Activated CD8-positive, alpha-beta memory T cell treated with anti-CD3 and anti-CD28 coated beads, Interleukin-2, amount 10 ng/mL, durations not matched to agents 7 days and 5 days (primary cell): ENCODE data around the gene SERHL2. TPM values are rescaled to one million over a fixed set of nuclear protein-coding genes. Genes with fewer than 3 reads are reported as not detected.
"Not testable (repeated sequence)": the region's sequence is repeated elsewhere in the genome, so short reads cannot be mapped to it uniquely, and the experiment has no call there.

Experiments
- ATAC-seq: fragments of 150-1000 bp; cut with Tn5 transposase; one replicate; pipeline ENCODE4 v1.10.0; 2021; ENCODE audit warnings: moderate library complexity
- CTCF ChIA-PET: fragments of 350-600 bp; sonication (Branson Sonifier 250); formaldehyde crosslinking; loops from one replicate; lab custom pipeline; 2021; ENCODE audit warnings: antibody characterized with exemption; lab: Charles Lee
- DNase-seq: peaks from one replicate; pipeline ENCODE4 v3.0.0-alpha.2; 2020
- H3K27ac Mint-ChIP-seq: one replicate; pipeline ENCODE4 v1.8.0; 2021; ENCODE audit warnings: mild to moderate bottlenecking, mixed read lengths
- H3K27me3 Mint-ChIP-seq: one replicate; pipeline ENCODE4 v1.8.0; 2021; ENCODE audit warnings: mixed read lengths
- H3K36me3 Mint-ChIP-seq: one replicate; pipeline ENCODE4 v1.8.0; 2021; ENCODE audit warnings: mild to moderate bottlenecking, mixed read lengths
- H3K4me1 Mint-ChIP-seq: one replicate; pipeline ENCODE4 v1.8.0; 2021; ENCODE audit warnings: mixed read lengths
- H3K4me3 Mint-ChIP-seq: one replicate; pipeline ENCODE4 v1.8.0; 2021; ENCODE audit warnings: mild to moderate bottlenecking, moderate library complexity, mixed read lengths
- H3K9me3 Mint-ChIP-seq: one replicate; pipeline ENCODE4 v1.8.0; 2022; ENCODE audit warnings: low read depth, mixed read lengths
- total RNA-seq, 2 experiments: library from RNA; stranded (reverse); gene quantifications; one replicate each; pipeline ENCODE4 v1.2.3, GENCODE V29; 2021

SERHL2 gene
- total RNA-seq, 2 experiments from 2014 or later = 1.4 to 3.5 TPM

DNA sequence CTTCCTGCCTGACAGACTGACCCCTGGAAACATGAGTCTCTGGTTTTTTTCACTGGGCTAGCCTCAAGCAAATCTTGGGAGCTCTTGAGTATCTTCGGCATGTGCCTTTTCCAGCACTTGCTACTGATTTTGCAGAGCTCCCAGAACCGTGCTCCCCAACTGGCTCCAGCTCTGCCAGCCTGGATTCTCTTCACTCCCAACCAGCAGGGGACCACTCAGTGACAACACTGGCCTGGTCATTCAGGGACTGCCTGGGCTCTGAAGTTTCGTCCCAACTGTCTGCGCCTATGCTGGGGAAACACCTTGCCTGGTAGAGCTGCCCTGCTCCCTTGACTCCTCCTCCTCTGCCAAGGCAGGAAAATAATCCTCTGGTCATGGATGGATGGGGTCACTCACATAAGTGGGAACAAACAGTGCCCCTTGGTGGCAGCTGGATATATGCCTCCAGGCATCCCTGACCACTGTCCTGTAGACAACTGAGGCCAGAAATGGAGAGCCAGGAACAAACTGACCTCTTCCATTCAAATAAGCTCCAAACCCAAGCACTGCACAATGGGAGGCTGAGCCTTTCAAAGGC lies 30.7 kb downstream of the SERHL2 start:
- peaks cover 13% of the 10 kb centered on the region for H3K4me1 Mint-ChIP-seq
- no peaks in the 10 kb centered on the region for H3K9me3 Mint-ChIP-seq
- no peak for DNase-seq
- no peak for ATAC-seq
- CTCF ChIA-PET = interaction anchor here (1.0 kb wide), 1 partner anchor 29 kb away, joined by 3 read pairs; no protein-coding TSS in a partner anchor
- H3K36me3 Mint-ChIP-seq = peaks cover 24% of the 10 kb centered on the region
- no peak overlapping the region for H3K4me3 Mint-ChIP-seq
- no peak overlapping the region for H3K27ac Mint-ChIP-seq
- no peaks in the 10 kb centered on the region for H3K27me3 Mint-ChIP-seq

DNA sequence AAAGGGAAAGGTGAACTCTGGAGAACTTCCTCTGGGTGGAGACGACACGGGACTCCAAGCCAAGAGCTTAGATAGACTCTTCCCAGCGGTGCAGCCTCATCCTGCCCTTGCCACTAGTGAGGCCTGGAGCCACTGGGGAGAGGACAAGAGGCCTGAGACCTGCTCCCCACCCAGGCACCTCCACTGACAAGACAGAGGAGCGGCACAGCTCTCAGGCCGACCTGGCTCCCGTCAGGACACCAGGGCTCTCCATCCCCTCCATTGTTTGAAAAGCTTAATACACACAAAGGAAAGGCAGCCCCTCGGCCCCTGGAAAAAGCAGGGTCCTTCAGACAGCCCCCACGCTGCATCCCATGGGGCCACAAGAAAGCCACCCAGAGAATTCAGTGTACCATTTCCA lies 31.3 kb downstream of the SERHL2 start:
- H3K36me3 Mint-ChIP-seq = peaks cover 24% of the 10 kb centered on the region
- DNase-seq (no peak), ATAC-seq (no peak)
- H3K4me1 Mint-ChIP-seq = peaks cover 11% of the 10 kb centered on the region
- H3K4me3 Mint-ChIP-seq = no peak overlapping the region
- H3K27me3 Mint-ChIP-seq = no peaks in the 10 kb centered on the region
- CTCF ChIA-PET = no interaction called here
- H3K9me3 Mint-ChIP-seq = no peaks in the 10 kb centered on the region
- no peak overlapping the region for H3K27ac Mint-ChIP-seq

DNA sequence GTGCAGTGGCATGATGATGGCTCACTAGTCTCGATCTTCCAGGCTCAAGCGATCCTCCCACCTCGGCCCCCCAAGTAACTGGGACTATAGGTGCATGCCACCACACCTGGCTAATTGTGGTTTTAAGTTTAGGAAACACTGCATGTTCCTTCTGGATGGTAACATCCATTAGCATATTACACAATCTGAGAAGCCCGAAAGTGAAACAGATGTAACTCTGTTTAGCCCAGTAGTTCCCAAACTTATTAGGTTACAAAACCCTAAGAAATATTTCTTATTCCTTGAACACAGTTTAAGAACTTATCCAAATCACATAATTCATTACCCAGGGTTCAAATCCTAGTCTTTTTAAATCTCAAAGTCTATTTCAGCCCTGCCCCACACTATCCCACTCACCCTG lies 32.6 kb downstream of the SERHL2 start:
- Mint-ChIP-seq H3K27me3 (no peaks in the 10 kb centered on the region), H3K4me3 (no peak overlapping the region), H3K27ac (no peak overlapping the region), H3K4me1 (peaks cover 7% of the 10 kb centered on the region), H3K36me3 (peaks cover 23% of the 10 kb centered on the region), H3K9me3 (no peaks in the 10 kb centered on the region)
- ATAC-seq (no peak), DNase-seq (no peak)
- CTCF ChIA-PET = no interaction called here

DNA sequence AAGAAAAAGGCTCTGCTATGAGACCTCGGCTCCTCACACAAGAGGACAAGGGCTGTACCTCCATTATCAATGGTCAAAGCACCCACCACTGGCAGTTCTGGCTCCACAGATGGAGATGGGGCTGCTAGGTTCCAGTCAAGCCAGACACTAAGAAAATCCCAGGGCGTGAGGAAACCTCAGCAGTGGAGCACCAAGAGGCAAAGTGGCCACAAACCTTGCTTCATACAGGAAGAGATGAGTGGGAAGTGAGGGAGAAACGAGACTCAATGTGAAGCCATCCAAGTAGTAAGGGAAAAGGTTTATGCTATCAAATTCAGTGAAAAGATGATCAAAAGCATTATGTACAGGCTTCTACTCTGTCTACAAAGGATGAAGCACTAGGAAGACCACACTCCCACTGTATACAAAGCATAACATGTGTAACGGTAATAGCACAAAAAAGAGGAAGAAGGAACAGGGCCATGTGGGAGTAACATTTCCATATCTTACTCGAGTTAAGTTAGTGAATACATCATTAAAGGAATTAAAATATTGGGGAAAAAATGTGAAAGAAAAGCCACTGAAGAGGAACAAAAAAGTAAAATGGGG lies 33.9 kb downstream of the SERHL2 start:
- CTCF ChIA-PET = no interaction called here
- ATAC-seq (no peak), DNase-seq (no peak)
- Mint-ChIP-seq H3K4me3 (no peak overlapping the region), H3K36me3 (peaks cover 21% of the 10 kb centered on the region), H3K9me3 (no peaks in the 10 kb centered on the region), H3K27ac (no peak overlapping the region), H3K4me1 (no peaks in the 10 kb centered on the region), H3K27me3 (no peaks in the 10 kb centered on the region)

DNA sequence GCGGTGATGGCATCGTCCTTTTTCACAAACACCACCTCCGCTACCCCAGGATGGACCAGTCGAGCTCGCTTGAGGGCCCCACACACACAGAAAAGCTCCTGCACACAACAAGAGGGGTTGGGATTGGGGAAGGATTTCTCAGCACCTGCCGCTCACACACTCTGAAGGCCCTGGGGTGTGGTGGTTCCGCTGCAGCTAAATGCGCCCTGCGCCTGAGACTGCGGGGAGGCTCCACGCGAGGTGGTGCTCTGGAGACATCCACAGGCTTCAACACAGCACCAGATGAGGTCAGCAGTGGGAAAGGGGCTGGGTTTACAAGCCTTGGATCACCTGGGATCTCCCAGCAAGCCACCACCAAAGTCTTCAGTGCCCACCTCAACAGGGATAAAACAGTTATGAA lies 38.2 kb downstream of the SERHL2 start:
- no peak for ATAC-seq
- DNase-seq = no peak
- peaks cover 34% of the 10 kb centered on the region for H3K36me3 Mint-ChIP-seq
- H3K27ac Mint-ChIP-seq = no peak overlapping the region
- H3K4me1 Mint-ChIP-seq = no peaks in the 10 kb centered on the region
- no peak overlapping the region for H3K4me3 Mint-ChIP-seq
- CTCF ChIA-PET = no interaction called here
- H3K9me3 Mint-ChIP-seq = no peaks in the 10 kb centered on the region
- no peaks in the 10 kb centered on the region for H3K27me3 Mint-ChIP-seq

DNA sequence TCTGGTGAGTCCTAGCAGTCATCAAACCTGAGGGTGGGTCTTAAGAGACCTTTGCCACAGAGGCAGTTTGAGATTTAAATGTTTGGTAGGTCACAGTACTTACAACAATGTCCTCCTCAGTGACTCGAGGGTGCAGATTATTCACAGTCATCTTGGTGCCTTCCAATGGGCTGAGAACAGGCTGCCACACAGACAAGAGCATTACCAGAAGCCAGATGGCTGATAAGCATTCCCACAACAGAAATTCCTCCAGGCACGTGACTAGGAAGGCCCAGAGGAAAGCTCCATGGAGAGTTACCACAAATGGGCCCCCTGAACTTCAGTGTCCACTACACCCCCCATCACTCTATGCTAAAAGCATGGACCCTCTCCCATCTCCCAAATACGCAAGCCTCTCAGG lies 41.7 kb downstream of the SERHL2 start:
- Mint-ChIP-seq H3K9me3 (no peaks in the 10 kb centered on the region), H3K4me3 (no peak overlapping the region), H3K27me3 (no peaks in the 10 kb centered on the region), H3K27ac (no peak overlapping the region), H3K4me1 (no peaks in the 10 kb centered on the region), H3K36me3 (peaks cover 45% of the 10 kb centered on the region)
- DNase-seq (no peak), ATAC-seq (no peak)
- CTCF ChIA-PET = interaction anchor here (0.5 kb wide), 1 partner anchor 125 kb away, joined by 3 read pairs; no protein-coding TSS in a partner anchor

DNA sequence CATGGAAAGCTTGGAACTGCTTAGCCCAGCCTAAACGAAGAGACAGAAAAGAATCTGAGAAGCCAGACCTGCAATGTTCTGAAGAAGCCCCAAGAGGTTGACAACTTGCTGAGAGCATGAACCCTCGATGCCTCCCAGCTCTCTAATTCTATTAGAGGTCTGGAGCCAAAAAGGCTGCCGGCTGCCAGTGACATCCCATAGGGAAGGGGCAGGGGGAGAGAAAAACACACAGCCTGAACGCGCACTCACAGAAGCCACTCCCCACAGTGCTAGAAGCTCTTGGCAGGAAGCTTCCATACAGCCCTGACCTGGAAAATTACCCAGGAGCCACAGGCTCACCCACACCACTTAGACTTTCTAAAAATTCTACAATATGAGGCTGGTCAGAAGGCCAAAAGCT lies 42.6 kb downstream of the SERHL2 start:
- CTCF ChIA-PET = no interaction called here
- Mint-ChIP-seq H3K9me3 (no peaks in the 10 kb centered on the region), H3K4me3 (no peak overlapping the region), H3K36me3 (peaks cover 48% of the 10 kb centered on the region), H3K27me3 (no peaks in the 10 kb centered on the region), H3K4me1 (peaks cover 2% of the 10 kb centered on the region), H3K27ac (no peak overlapping the region)
- ATAC-seq = no peak
- no peak for DNase-seq

DNA sequence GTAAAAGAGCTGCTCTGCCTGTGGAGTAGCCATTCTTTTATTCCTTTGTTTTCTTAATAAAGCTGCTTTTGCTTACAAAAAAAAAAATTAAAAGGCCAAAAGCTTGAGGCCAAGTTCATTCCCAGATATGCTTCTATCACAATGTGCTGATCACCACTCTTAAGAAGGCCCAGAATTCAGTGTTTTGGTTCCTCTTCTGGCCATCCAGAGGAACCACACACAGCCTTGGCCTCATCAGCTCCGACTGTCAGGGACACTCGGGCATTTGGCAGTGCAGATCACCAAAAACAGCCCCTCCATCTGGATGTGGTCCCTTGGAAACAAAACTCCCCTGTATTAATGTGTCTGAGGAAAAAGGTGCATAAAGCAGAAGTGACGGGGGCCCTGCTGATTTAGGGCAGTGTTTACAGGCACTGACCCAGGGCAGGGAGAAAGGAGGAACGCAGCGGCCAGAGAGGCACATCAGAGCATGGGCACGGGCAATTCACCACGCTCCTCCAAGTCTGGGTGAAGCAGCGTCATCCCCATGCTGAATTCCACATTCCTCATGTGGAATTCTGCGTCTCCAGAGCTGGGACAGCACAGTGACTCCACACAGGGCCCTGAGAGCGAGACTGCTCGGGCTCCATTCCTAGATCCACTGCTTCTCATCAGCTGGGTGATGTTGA lies 43.2 kb downstream of the SERHL2 start:
- CTCF ChIA-PET = interaction anchor here (0.6 kb wide), 1 partner anchor 12 kb away, joined by 3 read pairs; no protein-coding TSS in a partner anchor
- no peaks in the 10 kb centered on the region for H3K9me3 Mint-ChIP-seq
- no peaks in the 10 kb centered on the region for H3K27me3 Mint-ChIP-seq
- H3K4me1 Mint-ChIP-seq = peaks cover 6% of the 10 kb centered on the region
- no peak overlapping the region for H3K27ac Mint-ChIP-seq
- no peak for ATAC-seq
- no peak for DNase-seq
- peaks cover 50% of the 10 kb centered on the region for H3K36me3 Mint-ChIP-seq
- H3K4me3 Mint-ChIP-seq = no peak overlapping the region

DNA sequence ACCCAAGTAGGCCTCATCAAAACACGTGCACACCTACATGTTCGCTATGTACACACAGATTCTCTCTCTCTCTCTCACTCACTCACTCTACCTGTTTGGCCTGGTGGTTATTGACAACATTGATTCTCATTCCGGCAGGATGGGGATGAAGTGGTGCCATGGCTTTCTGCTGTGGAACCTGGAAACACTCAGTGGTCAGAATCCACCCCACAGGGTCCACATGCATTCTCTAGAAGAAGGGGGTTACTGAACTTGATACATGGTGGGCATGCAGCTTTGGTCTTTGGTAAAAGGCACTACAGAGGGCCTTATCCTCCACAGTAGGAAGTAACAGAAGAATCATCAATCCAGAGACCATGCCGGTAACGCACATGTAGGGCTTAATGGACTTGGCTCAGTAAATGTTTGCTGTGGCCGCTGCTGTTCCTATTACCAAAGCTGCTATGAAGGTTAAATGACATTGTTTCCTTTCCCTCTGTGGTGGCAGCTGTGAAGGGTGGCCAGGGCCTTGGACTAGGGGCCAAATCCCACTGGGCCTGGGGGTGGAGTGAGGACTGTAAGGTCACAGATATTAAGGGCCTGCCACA lies 48.2 kb downstream of the SERHL2 start:
- no peak overlapping the region for H3K4me3 Mint-ChIP-seq
- ATAC-seq (no peak), DNase-seq (no peak)
- peaks cover 47% of the 10 kb centered on the region for H3K36me3 Mint-ChIP-seq
- peaks cover 11% of the 10 kb centered on the region for H3K4me1 Mint-ChIP-seq
- no peaks in the 10 kb centered on the region for H3K27me3 Mint-ChIP-seq
- CTCF ChIA-PET = interaction anchor here (1.5 kb wide), 1 partner anchor 9 kb away, joined by 3 read pairs; no protein-coding TSS in a partner anchor
- no peak overlapping the region for H3K27ac Mint-ChIP-seq
- no peaks in the 10 kb centered on the region for H3K9me3 Mint-ChIP-seq

DNA sequence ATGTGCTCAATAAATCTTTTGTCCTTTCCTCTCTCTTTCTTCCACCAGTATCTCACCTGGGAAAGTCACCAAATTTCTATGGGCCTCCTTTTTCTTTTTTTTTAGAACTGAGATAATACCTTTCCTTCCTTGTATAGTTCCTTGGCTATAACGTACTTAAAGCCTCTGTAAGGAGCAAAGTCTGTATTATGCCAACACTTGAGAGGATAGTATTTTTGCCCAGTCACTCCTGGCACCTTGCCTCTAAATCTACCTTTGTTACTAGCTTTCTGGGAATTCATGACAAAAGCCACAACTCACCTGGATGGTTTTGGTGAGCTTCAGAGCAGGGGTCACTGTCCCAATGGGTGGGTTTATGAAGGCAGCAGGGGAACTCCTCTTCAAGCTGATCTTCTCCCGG lies 48.7 kb downstream of the SERHL2 start:
- H3K9me3 Mint-ChIP-seq = no peaks in the 10 kb centered on the region
- DNase-seq (no peak), ATAC-seq (no peak)
- peaks cover 11% of the 10 kb centered on the region for H3K4me1 Mint-ChIP-seq
- H3K27me3 Mint-ChIP-seq = no peaks in the 10 kb centered on the region
- peaks cover 44% of the 10 kb centered on the region for H3K36me3 Mint-ChIP-seq
- CTCF ChIA-PET = interaction anchor here (1.5 kb wide), 1 partner anchor 9 kb away, joined by 3 read pairs; no protein-coding TSS in a partner anchor
- no peak overlapping the region for H3K27ac Mint-ChIP-seq
- no peak overlapping the region for H3K4me3 Mint-ChIP-seq

DNA sequence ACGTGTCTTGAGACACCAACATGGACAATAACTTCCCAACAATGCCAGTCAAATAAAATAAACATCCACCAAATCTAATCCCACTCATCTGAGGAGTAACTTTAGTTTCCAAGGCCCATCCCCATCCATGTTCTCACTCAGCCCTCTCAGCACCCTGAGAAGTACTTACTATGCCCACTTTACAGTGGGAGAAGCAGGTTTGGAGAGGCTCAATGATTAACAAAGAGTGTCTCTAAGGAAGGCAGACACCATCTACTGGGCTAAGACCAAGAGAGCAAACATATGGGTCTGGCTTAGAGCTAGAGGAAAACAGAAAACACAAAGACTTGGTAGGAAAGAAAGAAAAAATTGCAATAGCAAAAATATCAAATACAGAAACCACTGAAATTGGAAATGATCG lies 49.7 kb downstream of the SERHL2 start:
- DNase-seq (no peak), ATAC-seq (no peak)
- H3K9me3 Mint-ChIP-seq = no peaks in the 10 kb centered on the region
- CTCF ChIA-PET = no interaction called here
- no peak overlapping the region for H3K27ac Mint-ChIP-seq
- peaks cover 11% of the 10 kb centered on the region for H3K4me1 Mint-ChIP-seq
- peaks cover 47% of the 10 kb centered on the region for H3K36me3 Mint-ChIP-seq
- H3K4me3 Mint-ChIP-seq = no peak overlapping the region
- H3K27me3 Mint-ChIP-seq = no peaks in the 10 kb centered on the region

DNA sequence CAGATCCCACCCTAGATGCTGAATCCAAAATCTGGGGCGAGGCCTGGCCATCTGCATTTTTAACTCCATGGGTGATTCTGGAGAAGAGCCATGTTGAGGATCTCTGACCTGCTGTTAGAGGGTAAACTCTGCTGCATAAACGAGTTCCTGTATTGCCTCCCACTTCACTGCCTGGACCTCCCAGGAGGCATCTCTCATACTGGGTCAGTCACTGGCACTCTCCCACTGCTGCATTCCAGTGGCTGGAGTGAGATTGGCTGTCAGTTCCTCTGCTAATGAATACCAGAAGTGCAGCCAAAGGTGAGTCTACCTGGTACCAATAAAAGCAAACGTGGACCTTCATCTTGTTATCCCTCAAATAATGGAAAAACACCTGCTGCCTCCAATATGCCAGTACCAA lies 50.6 kb downstream of the SERHL2 start:
- ATAC-seq = no peak
- H3K36me3 Mint-ChIP-seq = peaks cover 42% of the 10 kb centered on the region

DNA sequence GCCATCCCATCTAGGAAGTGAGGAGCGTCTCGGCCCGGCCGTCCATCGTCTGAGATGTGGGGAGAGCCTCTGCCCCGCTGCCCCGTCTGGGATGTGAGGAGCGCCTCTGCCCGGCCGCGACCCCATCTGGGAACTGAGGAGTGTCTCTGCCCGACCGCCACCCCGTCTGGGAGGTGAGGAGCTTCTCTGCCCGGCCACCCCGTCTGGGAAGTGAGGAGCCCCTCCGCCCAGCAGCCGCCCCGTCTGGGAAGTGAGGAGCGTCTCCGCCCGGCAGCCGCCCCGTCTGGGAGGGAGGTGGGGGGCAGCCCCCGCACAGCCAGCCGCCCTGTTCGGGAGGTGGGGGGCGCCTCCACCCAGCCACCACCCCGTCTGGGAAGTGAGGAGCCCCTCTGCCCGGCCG lies 53.9 kb downstream of the SERHL2 start:
- H3K4me3 Mint-ChIP-seq, DNase-seq, CTCF ChIA-PET, H3K27ac Mint-ChIP-seq, H3K9me3 Mint-ChIP-seq, ATAC-seq, H3K27me3 Mint-ChIP-seq: not testable (repeated sequence)
- H3K4me1 Mint-ChIP-seq = peaks cover 35% of the 10 kb centered on the region
- H3K36me3 Mint-ChIP-seq = peaks cover 36% of the 10 kb centered on the region

More for the DNA sequence above, 50.6 kb downstream of the SERHL2 start:
- no peak for DNase-seq
- peaks cover 13% of the 10 kb centered on the region for H3K4me1 Mint-ChIP-seq
- H3K9me3 Mint-ChIP-seq = no peaks in the 10 kb centered on the region
- no peaks in the 10 kb centered on the region for H3K27me3 Mint-ChIP-seq
- H3K27ac Mint-ChIP-seq = no peak overlapping the region
- CTCF ChIA-PET = no interaction called here
- H3K4me3 Mint-ChIP-seq = no peak overlapping the region
